IMR-90 (cell line): ENCODE measurements around the gene THOC2. TPM values are rescaled to one million over a fixed set of nuclear protein-coding genes. Genes with fewer than 3 reads are reported as not detected.

Experiments used
- ATAC-seq: fragments of 200-7000 bp; cut with Tn5 transposase; 2 replicates; pipeline ENCODE4 v1.9.1; 2020; ENCODE audit warnings: low read depth, mild to moderate bottlenecking, moderate library complexity
- BruUV-seq: library from RNA; stranded (reverse); fragments of 400-500 nt; replicated peaks from 2 replicates; lab custom pipeline; 2021; lab: Mats Ljungman, UMichigan
- CTCF ChIA-PET: fragments of 300-600 bp; formaldehyde crosslinking; extraction: SDS; loops from one replicate; lab custom pipeline; 2021; ENCODE audit warnings: antibody characterized with exemption; lab: Yijun Ruan, JAX
- POLR2A ChIA-PET: fragments of 300-600 bp; sonication (Branson Sonifier 250); formaldehyde crosslinking; loops from one replicate; lab custom pipeline; 2022; ENCODE audit warnings: antibody characterized with exemption; ENCODE audit not compliant: unreplicated experiment; lab: Charles Lee
- DNase-seq: peaks from one replicate; pipeline ENCODE4 v3.0.0; 2013
- H2AFZ ChIP-seq: replicated peaks from 2 replicates; pipeline ENCODE3; 2013; ENCODE audit warnings: low read length, mild to moderate bottlenecking; ENCODE audit not compliant: poor library complexity
- H2AK5ac ChIP-seq: 2 replicates; pipeline ENCODE4 v1.6.1; 2013; ENCODE audit warnings: low read depth, low read length, inconsistent platforms
- H2AK9ac ChIP-seq: replicated peaks from 2 replicates; pipeline ENCODE3; 2013; ENCODE audit warnings: mild to moderate bottlenecking, low read depth, low read length, moderate library complexity; ENCODE audit not compliant: poor library complexity
- H2BK120ac ChIP-seq: 2 replicates; pipeline ENCODE4 v1.6.1; 2013; ENCODE audit warnings: low read depth, low read length, inconsistent platforms
- H2BK15ac ChIP-seq: 3 replicates; pipeline ENCODE4 v1.6.1; 2013; ENCODE audit warnings: low read depth, low read length, inconsistent platforms
- H2BK20ac ChIP-seq: 2 replicates; pipeline ENCODE4 v1.6.1; 2013; ENCODE audit warnings: low read depth, mild to moderate bottlenecking, inconsistent platforms, low read length, moderate library complexity
- H2BK5ac ChIP-seq: 2 replicates; pipeline ENCODE4 v1.6.1; 2013; ENCODE audit warnings: mild to moderate bottlenecking, low read depth, low read length, inconsistent platforms; ENCODE audit not compliant: poor library complexity, severe bottlenecking
- H3K14ac ChIP-seq: replicated peaks from 2 replicates; pipeline ENCODE4 v1.6.1; 2013; ENCODE audit warnings: low read depth, low read length, inconsistent platforms
- H3K18ac ChIP-seq: 2 replicates; pipeline ENCODE4 v1.6.1; 2013; ENCODE audit warnings: low read depth, low read length, control low read depth
- H3K23ac ChIP-seq: 2 replicates; pipeline ENCODE4 v1.6.1; 2013; ENCODE audit warnings: low read depth, low read length, inconsistent platforms
- H3K27ac ChIP-seq: 2 replicates; pipeline ENCODE4 v1.5.1; 2013; ENCODE audit warnings: mild to moderate bottlenecking, control low read depth, low read length; ENCODE audit not compliant: insufficient read depth
- H3K27me3 ChIP-seq: 2 replicates; pipeline ENCODE4 v1.6.1; 2013; ENCODE audit warnings: low read length; ENCODE audit not compliant: control insufficient read depth, insufficient read depth
- H3K36me3 ChIP-seq: 2 replicates; pipeline ENCODE4 v1.6.1; 2013; ENCODE audit warnings: low read length, mixed read lengths; ENCODE audit not compliant: control insufficient read depth, insufficient read depth
- H3K4ac ChIP-seq: 2 replicates; pipeline ENCODE4 v1.6.1; 2013; ENCODE audit warnings: low read depth, low read length, inconsistent platforms
- H3K4me1 ChIP-seq: 2 replicates; pipeline ENCODE4 v1.6.1; 2013; ENCODE audit warnings: low read length, mixed read lengths; ENCODE audit not compliant: control insufficient read depth, insufficient read depth
- H3K4me2 ChIP-seq: 2 replicates; pipeline ENCODE4 v1.6.1; 2013; ENCODE audit warnings: low read depth, mild to moderate bottlenecking, control low read depth, low read length, moderate library complexity
- H3K4me3 ChIP-seq: 2 replicates; pipeline ENCODE4 v1.5.1; 2013; ENCODE audit warnings: low read depth, mild to moderate bottlenecking, control low read depth, low read length, moderate library complexity; ENCODE audit not compliant: insufficient read depth
- H3K56ac ChIP-seq: 2 replicates; pipeline ENCODE4 v1.6.1; 2013; ENCODE audit warnings: low read length, inconsistent platforms; ENCODE audit not compliant: insufficient read depth; ENCODE audit errors: extremely low read depth
- H3K79me1 ChIP-seq, 2 experiments: 2 replicates each; pipeline ENCODE4 v1.6.1; 2013; ENCODE audit warnings: low read length in 2 of 2, inconsistent platforms in 1 of 2, low read depth in 1 of 2
- H3K9ac ChIP-seq: 2 replicates; pipeline ENCODE4 v1.6.1; 2013; ENCODE audit warnings: low read depth, low read length, control low read depth
- H3K9me1 ChIP-seq: 2 replicates; pipeline ENCODE4 v1.6.1; 2013; ENCODE audit warnings: low read length, inconsistent platforms; ENCODE audit not compliant: insufficient read depth
- H3K9me3 ChIP-seq: 2 replicates; pipeline ENCODE4 v1.6.1; 2013; ENCODE audit warnings: low read length; ENCODE audit not compliant: control insufficient read depth, insufficient read depth
- H4K20me1 ChIP-seq: 2 replicates; pipeline ENCODE4 v1.6.1; 2013; ENCODE audit warnings: low read length, inconsistent platforms; ENCODE audit not compliant: insufficient read depth
- H4K5ac ChIP-seq: 2 replicates; pipeline ENCODE4 v1.6.1; 2013; ENCODE audit warnings: mild to moderate bottlenecking, low read depth, low read length, control low read depth
- H4K8ac ChIP-seq, 2 experiments: 2 replicates each; pipeline ENCODE4 v1.6.1; 2013; ENCODE audit warnings: low read depth in 2 of 2, low read length in 2 of 2, control low read depth in 1 of 2, inconsistent platforms in 1 of 2
- H4K91ac ChIP-seq: 2 replicates; pipeline ENCODE4 v1.6.1; 2013; ENCODE audit warnings: low read depth, low read length, inconsistent platforms; ENCODE audit not compliant: insufficient read depth
- BHLHE40 ChIP-seq: fragments of 150-350 bp; IDR thresholded peaks from 2 replicates; pipeline ENCODE4 v1.6.1; 2016; ENCODE audit warnings: mild to moderate bottlenecking, low read depth, low read length
- CHD1 ChIP-seq: IDR thresholded peaks from 2 replicates; pipeline ENCODE4 v1.6.1; 2012; ENCODE audit warnings: low read depth, low read length, improper control_type of control experiment
- FOS ChIP-seq: fragments of 150-350 bp; IDR thresholded peaks from 2 replicates; pipeline ENCODE4 v1.6.1; 2016; ENCODE audit warnings: low read depth, low read length
- MAFK ChIP-seq: IDR thresholded peaks from 2 replicates; pipeline ENCODE4 v1.6.1; 2012; ENCODE audit warnings: low read depth, low read length, improper control_type of control experiment
- MAZ ChIP-seq: IDR thresholded peaks from 2 replicates; pipeline ENCODE4 v1.6.1; 2012; ENCODE audit warnings: low read depth, mild to moderate bottlenecking, low read length, improper control_type of control experiment, moderate library complexity, borderline replicate concordance
- MXI1 ChIP-seq: IDR thresholded peaks from 2 replicates; pipeline ENCODE4 v1.6.1; 2012; ENCODE audit warnings: low read depth, mild to moderate bottlenecking, low read length, moderate library complexity, borderline replicate concordance
- NFE2L2 ChIP-seq: fragments of 150-350 bp; IDR thresholded peaks from 2 replicates; pipeline ENCODE4 v1.6.1; 2016; ENCODE audit warnings: low read depth, mild to moderate bottlenecking, low read length
- POLR2A ChIP-seq: IDR thresholded peaks from 2 replicates; pipeline ENCODE4 v1.6.1; 2012; ENCODE audit warnings: mild to moderate bottlenecking, low read depth, low read length
- RAD21 ChIP-seq: IDR thresholded peaks from 2 replicates; pipeline ENCODE4 v1.6.1; 2012; ENCODE audit warnings: low read length, improper control_type of control experiment
- RCOR1 ChIP-seq: IDR thresholded peaks from 2 replicates; pipeline ENCODE4 v1.6.1; 2012; ENCODE audit warnings: mild to moderate bottlenecking, low read length, improper control_type of control experiment; ENCODE audit not compliant: insufficient replicate concordance
- RFX5 ChIP-seq: IDR thresholded peaks from 2 replicates; pipeline ENCODE4 v1.8.0; 2012; ENCODE audit warnings: low read depth, mild to moderate bottlenecking, low read length, moderate library complexity
- SMC3 ChIP-seq: fragments of 150-350 bp; IDR thresholded peaks from 2 replicates; pipeline ENCODE4 v1.6.1; 2016; ENCODE audit warnings: low read depth, mild to moderate bottlenecking, antibody characterized with exemption, low read length, moderate library complexity
- WGBS, 2 experiments: methylation state at CpG; one replicate each; pipeline versions ENCODE4 v1.1.5 to v1.1.7; 2013; ENCODE audit warnings: missing lambda C conversion rate in 2 of 2; ENCODE audit not compliant: insufficient read length in 1 of 2; ENCODE audit errors: extremely low coverage in 2 of 2; 5-methylcytosine and 5-hydroxymethylcytosine counted together
- dilution Hi-C: fragments of 300-500 bp; cut with HindIII; formaldehyde crosslinking; loops from one replicate; pipeline ENCODE4 v1.14.3; 2018; ENCODE audit warnings: low sequenced_read_pairs; ENCODE audit not compliant: unreplicated experiment
- in situ Hi-C: fragments of 300-500 bp; cut with MboI; formaldehyde crosslinking; loops from 3 replicates; pipeline ENCODE4 v1.14.3; 2019; ENCODE audit warnings: low sequenced_read_pairs, inconsistent platforms, mixed read lengths
- intact Hi-C: fragments of 100-400 bp; cut with micrococcal nuclease; formaldehyde crosslinking; loops from 2 replicates; pipeline ENCODE4 v1.10.0; 2022
- polyA plus RNA-seq, 3 experiments: library from polyadenylated mRNA; depleted of rRNA; stranded (reverse); fragments of >200 nt; gene quantifications; 2 replicates each; pipeline ENCODE4 v1.2.3, GENCODE V29; 2012; ENCODE audit warnings: low replicate concordance in 1 of 3
- total RNA-seq: library from RNA; depleted of rRNA; stranded (reverse); fragments of >200 nt; gene quantifications from 2 replicates; pipeline ENCODE4 v1.2.3, GENCODE V29; 2012
- TF ChIP-seq, protein P1 (sequence below): fragments of 150-350 bp; IDR thresholded peaks from 2 replicates; pipeline ENCODE4 v1.6.1; 2017; ENCODE audit warnings: mild to moderate bottlenecking, antibody characterized with exemption, low read length, low read depth
- TF ChIP-seq, protein P2 (sequence below): conservative IDR thresholded peaks from 2 replicates; pipeline ENCODE4 v1.5.1; 2012; ENCODE audit warnings: mild to moderate bottlenecking, low read depth, low read length, improper control_type of control experiment

Gene THOC2
- total and polyA plus RNA-seq, 2 of the 4 experiments (the other 2 are of a cell fraction) = 42.9 to 58.8 TPM

DNA sequence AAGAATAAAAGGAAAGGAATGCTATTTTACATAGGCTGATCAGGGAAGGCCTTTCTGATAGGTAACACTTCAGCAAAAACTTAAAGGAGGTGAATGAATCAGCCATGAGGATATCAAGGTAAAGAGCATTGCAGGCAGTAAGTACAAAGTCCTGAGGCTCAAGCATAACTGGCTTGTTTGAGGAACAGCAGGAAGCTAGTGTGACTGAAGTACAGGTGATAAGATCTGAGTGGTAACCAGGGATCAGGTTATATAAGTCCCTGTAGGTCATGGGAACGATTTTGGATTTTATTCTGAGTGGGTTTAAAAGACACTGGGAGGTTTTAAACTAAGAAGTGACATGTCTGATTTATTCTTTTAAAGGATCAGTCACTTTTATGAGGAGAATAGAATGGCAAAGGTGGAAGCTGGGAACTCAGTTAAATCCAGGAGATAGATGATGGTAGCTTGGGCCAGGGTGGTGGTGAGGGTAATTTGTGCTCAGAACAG, 47.1 kb upstream of the THOC2 start:
- H4K91ac ChIP-seq = no peak overlapping the region
- no peak overlapping the region for H3K14ac ChIP-seq
- no peak overlapping the region for H3K4ac ChIP-seq
- no peak overlapping the region for H2BK20ac ChIP-seq
- H3K9me3 ChIP-seq = no peaks in the 10 kb centered on the region
- intact Hi-C loops = no loop called here
- DNase-seq (no peak), ATAC-seq (no peak)
- no peak overlapping the region for H2AK9ac ChIP-seq
- H2BK15ac ChIP-seq = no peak overlapping the region
- no peak overlapping the region for H4K8ac ChIP-seq
- H3K4me1 ChIP-seq = no peaks in the 10 kb centered on the region
- dilution Hi-C loops = no loop called here
- no peak overlapping the region for H2AK5ac ChIP-seq
- no peaks in the 10 kb centered on the region for H3K27me3 ChIP-seq
- no peaks in the 10 kb centered on the region for H4K20me1 ChIP-seq
- no peak overlapping the region for H3K9ac ChIP-seq
- no peak overlapping the region for H2AFZ ChIP-seq
- no TSS peak for BruUV-seq
- H4K5ac ChIP-seq = no peak overlapping the region
- CTCF ChIA-PET = no interaction called here
- no peak overlapping the region for H3K27ac ChIP-seq
- no peak overlapping the region for H2BK120ac ChIP-seq
- POLR2A ChIA-PET = no interaction called here
- H3K4me3 ChIP-seq = no peak overlapping the region
- in situ Hi-C loops = no loop called here
- TF ChIP-seq NFE2L2 (no peak), CHD1 (no peak), SMC3 (no peak), MXI1 (no peak), RAD21 (no peak), RFX5 (no peak), MAZ (no peak), FOS (no peak), BHLHE40 (no peak), MAFK (no peak), RCOR1 (no peak), POLR2A (no peak)
- TF ChIP-seq, protein P1, sequence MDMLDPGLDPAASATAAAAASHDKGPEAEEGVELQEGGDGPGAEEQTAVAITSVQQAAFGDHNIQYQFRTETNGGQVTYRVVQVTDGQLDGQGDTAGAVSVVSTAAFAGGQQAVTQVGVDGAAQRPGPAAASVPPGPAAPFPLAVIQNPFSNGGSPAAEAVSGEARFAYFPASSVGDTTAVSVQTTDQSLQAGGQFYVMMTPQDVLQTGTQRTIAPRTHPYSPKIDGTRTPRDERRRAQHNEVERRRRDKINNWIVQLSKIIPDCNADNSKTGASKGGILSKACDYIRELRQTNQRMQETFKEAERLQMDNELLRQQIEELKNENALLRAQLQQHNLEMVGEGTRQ = no peak
- TF ChIP-seq, protein P2, sequence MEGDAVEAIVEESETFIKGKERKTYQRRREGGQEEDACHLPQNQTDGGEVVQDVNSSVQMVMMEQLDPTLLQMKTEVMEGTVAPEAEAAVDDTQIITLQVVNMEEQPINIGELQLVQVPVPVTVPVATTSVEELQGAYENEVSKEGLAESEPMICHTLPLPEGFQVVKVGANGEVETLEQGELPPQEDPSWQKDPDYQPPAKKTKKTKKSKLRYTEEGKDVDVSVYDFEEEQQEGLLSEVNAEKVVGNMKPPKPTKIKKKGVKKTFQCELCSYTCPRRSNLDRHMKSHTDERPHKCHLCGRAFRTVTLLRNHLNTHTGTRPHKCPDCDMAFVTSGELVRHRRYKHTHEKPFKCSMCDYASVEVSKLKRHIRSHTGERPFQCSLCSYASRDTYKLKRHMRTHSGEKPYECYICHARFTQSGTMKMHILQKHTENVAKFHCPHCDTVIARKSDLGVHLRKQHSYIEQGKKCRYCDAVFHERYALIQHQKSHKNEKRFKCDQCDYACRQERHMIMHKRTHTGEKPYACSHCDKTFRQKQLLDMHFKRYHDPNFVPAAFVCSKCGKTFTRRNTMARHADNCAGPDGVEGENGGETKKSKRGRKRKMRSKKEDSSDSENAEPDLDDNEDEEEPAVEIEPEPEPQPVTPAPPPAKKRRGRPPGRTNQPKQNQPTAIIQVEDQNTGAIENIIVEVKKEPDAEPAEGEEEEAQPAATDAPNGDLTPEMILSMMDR = no peak
- H3K9me1 ChIP-seq = no peaks in the 10 kb centered on the region
- no peak overlapping the region for H3K18ac ChIP-seq
- 13% methylated on average over 1 of the region's 1 CpG; no CpG with 5 or more reads in 1 of the 2 experiments for WGBS, 2 experiments
- H3K79me1 ChIP-seq = no peaks in the 10 kb centered on the region
- H3K36me3 ChIP-seq = no peaks in the 10 kb centered on the region
- H3K56ac ChIP-seq = no peak overlapping the region
- no peak overlapping the region for H2BK5ac ChIP-seq
- H3K23ac ChIP-seq = no peak overlapping the region
- no peak overlapping the region for H3K4me2 ChIP-seq
